ENCODE results near the gene PHF11. TPM values are rescaled to one million over a fixed set of nuclear protein-coding genes. Genes with fewer than 3 reads are reported as not detected.

PHF11 gene
- total RNA-seq, 3 donors from 2014 or later: 30.2 to 39.9 (median 35.8) TPM

- Histone ChIP-seq H3K4me3 (no peak overlapping the region), H3K4me1 (ENCODE audit: low read depth) (no peaks in the 10 kb centered on the region), H3K36me3 (ENCODE audit: low read depth) (no peaks in the 10 kb centered on the region), H3K9me3 (no peaks in the 10 kb centered on the region)
- intact Hi-C loops (cut with DNase I, micrococcal nuclease): no loop called here
- DNase-seq (no peak), ATAC-seq (no peak)
- TF ChIP-seq CTCF (IDR thresholded peaks at IDR 0.05): no peak
Measured at GRCh38 chr13:49536144-49536873, 40.6 kb downstream of the PHF11 start.

GRCh38 chr13:49538404-49538803, 42.7 kb downstream of the PHF11 start:
- no peaks in the 10 kb centered on the region for H3K4me1 ChIP-seq (ENCODE audit: low read depth)
- no peaks in the 10 kb centered on the region for H3K9me3 ChIP-seq
- no peak for DNase-seq
- TF ChIP-seq CTCF (IDR thresholded peaks at IDR 0.05): no peak
- no peak overlapping the region for H3K4me3 ChIP-seq
- H3K36me3 ChIP-seq (ENCODE audit: low read depth): no peaks in the 10 kb centered on the region
- ATAC-seq: peak; percentile 59
- intact Hi-C loops (cut with DNase I, micrococcal nuclease): no loop called here

GRCh38 chr13:49539313-49539712, 43.6 kb downstream of the PHF11 start:
- intact Hi-C loops (cut with DNase I, micrococcal nuclease): no loop called here
- ATAC-seq: no peak
- no peaks in the 10 kb centered on the region for H3K36me3 ChIP-seq (ENCODE audit: low read depth)
- no peak for DNase-seq
- no peaks in the 10 kb centered on the region for H3K9me3 ChIP-seq
- no peak for TF ChIP-seq CTCF (IDR thresholded peaks at IDR 0.05)
- no peaks in the 10 kb centered on the region for H3K4me1 ChIP-seq (ENCODE audit: low read depth)
- H3K4me3 ChIP-seq: no peak overlapping the region

GRCh38 chr13:49539746-49540145, 44.0 kb downstream of the PHF11 start:
- intact Hi-C loops (cut with DNase I, micrococcal nuclease): no loop called here
- Histone ChIP-seq H3K4me3 (no peak overlapping the region), H3K36me3 (ENCODE audit: low read depth) (no peaks in the 10 kb centered on the region), H3K4me1 (ENCODE audit: low read depth) (no peaks in the 10 kb centered on the region), H3K9me3 (no peaks in the 10 kb centered on the region)
- no peak for TF ChIP-seq CTCF (IDR thresholded peaks at IDR 0.05)
- no peak for ATAC-seq
- no peak for DNase-seq

- DNase-seq: no peak
- no peak overlapping the region for H3K4me3 ChIP-seq
Measured at GRCh38 chr13:49540552-49540951, 44.8 kb downstream of the PHF11 start.

More at GRCh38 chr13:49540552-49540951, 44.8 kb downstream of the PHF11 start:
- Histone ChIP-seq H3K36me3 (ENCODE audit: low read depth) (no peaks in the 10 kb centered on the region), H3K9me3 (no peaks in the 10 kb centered on the region), H3K4me1 (ENCODE audit: low read depth) (no peaks in the 10 kb centered on the region)
- no peak for ATAC-seq
- intact Hi-C loops (cut with DNase I, micrococcal nuclease): no loop called here
- no peak for TF ChIP-seq CTCF (IDR thresholded peaks at IDR 0.05)

All from mucosa of descending colon (tissue), 3 donors.